ENCODE measurements around the gene COL23A1. TPM values are rescaled to one million over a fixed set of nuclear protein-coding genes. Genes with fewer than 3 reads are reported as not detected.

Gene COL23A1
- total and polyA plus RNA-seq, 2 donors (not counting 1 experiment from before 2014, with no cell fraction given): 0.20 TPM; not detected in 1

DNA sequence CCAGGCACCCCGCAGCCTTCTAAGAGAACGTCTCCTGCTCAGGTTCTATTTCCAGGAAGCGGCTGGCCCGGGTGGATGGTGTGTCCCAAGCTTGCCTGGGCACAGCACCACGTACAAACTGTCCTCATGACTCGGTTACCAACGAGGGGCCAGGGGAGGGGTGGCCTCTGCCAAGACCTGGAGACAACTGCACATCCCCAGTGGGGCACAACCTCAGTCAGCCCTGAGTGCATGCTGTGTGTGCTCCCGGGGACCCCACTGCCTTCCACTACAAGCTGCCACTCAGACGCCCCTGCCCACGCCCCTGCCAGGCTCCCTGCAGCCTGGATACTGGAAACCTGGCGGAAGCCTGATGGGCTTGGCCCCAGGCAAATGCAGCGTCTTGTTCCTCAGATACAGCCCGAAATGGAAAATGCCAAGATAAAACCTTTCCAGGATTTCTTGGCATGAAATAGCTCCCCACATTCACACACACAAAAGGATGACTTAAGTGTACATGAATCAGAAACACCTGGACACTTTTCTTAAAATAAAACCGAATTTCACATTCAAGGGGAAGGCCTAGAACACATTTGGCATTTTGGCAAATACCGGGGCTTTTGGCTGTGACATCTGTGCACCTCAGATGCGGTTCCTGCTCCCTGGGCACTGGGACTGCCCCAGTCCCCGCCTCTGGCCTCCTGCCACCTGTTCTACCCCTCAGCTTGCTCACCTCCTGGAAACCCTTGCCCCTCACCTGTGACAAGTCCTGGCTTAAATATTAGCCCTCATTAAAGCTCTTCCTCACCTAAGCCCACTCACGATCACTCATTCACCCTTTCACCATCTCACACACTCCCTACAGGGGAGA lies 62.5 kb downstream of the COL23A1 start:
- no peaks in the 10 kb centered on the region for H3K36me3 ChIP-seq (replicated peaks in 1 of 2; ENCODE audit: control extremely low read depth in 1 of 2, control insufficient read depth in 1 of 2, extremely low read depth in 1 of 2, insufficient read depth in 2 of 2, low read length in 1 of 2)
- POLR2A ChIA-PET: no interaction called here
- no peak overlapping the region for H3K4me3 Mint-ChIP-seq
- no peaks in the 10 kb centered on the region for H3K4me1 Mint-ChIP-seq
- peaks cover 0 to 4% (median 0%) of the 10 kb centered on the region in 4 experiments for H3K27me3 ChIP-seq (replicated peaks in 1 of 4; ENCODE audit: control extremely low read depth in 1 of 4, control insufficient read depth in 3 of 4, insufficient read depth in 4 of 4, low read length in 3 of 4)
- H2AFZ ChIP-seq (ENCODE audit: insufficient read depth, low read depth, low read length, poor library complexity, severe bottlenecking): no peak overlapping the region
- H3K4me1 ChIP-seq (ENCODE audit: control insufficient read depth in 2 of 2, insufficient read depth in 2 of 2, low read length in 2 of 2): no peaks in the 10 kb centered on the region
- H3K27me3 Mint-ChIP-seq: no peaks in the 10 kb centered on the region
- no peak for DNase-seq
- no peaks in the 10 kb centered on the region for H4K20me1 ChIP-seq (ENCODE audit: control insufficient read depth, insufficient read depth, low read length, poor library complexity, severe bottlenecking)
- 85% methylated on average over 18 of the region's 18 CpGs for WGBS (ENCODE audit: insufficient coverage)
- no peaks in the 10 kb centered on the region for H3K79me2 ChIP-seq (ENCODE audit: control insufficient read depth, insufficient read depth, low read length)
- H3K9me3 ChIP-seq (ENCODE audit: control extremely low read depth in 1 of 3, control insufficient read depth in 2 of 3, insufficient read depth in 1 of 3, low read length in 2 of 3): no peaks in the 10 kb centered on the region
- no peak for ATAC-seq (ENCODE audit: low read depth)
- intact Hi-C loops (cut with micrococcal nuclease): no loop called here
- no peaks in the 10 kb centered on the region for H3K9me3 Mint-ChIP-seq (ENCODE audit: insufficient read depth)
- no peak overlapping the region for H3K27ac Mint-ChIP-seq
- no peak overlapping the region for H3K27ac ChIP-seq (ENCODE audit: low read length in 2 of 2)
- TF ChIP-seq, protein P1, sequence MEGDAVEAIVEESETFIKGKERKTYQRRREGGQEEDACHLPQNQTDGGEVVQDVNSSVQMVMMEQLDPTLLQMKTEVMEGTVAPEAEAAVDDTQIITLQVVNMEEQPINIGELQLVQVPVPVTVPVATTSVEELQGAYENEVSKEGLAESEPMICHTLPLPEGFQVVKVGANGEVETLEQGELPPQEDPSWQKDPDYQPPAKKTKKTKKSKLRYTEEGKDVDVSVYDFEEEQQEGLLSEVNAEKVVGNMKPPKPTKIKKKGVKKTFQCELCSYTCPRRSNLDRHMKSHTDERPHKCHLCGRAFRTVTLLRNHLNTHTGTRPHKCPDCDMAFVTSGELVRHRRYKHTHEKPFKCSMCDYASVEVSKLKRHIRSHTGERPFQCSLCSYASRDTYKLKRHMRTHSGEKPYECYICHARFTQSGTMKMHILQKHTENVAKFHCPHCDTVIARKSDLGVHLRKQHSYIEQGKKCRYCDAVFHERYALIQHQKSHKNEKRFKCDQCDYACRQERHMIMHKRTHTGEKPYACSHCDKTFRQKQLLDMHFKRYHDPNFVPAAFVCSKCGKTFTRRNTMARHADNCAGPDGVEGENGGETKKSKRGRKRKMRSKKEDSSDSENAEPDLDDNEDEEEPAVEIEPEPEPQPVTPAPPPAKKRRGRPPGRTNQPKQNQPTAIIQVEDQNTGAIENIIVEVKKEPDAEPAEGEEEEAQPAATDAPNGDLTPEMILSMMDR (IDR thresholded peaks at IDR 0.05): no peak
- TF ChIP-seq EZH2 (IDR thresholded peaks at IDR 0.05; ENCODE audit: borderline replicate concordance, insufficient read depth, low read depth, low read length, poor library complexity, severe bottlenecking): no peak
- H3K4me3 ChIP-seq (ENCODE audit: control extremely low read depth in 1 of 5, extremely low read depth in 1 of 5, insufficient read depth in 1 of 5, low read depth in 2 of 5, low read length in 4 of 5): no peak overlapping the region
- CTCF ChIA-PET: no interaction called here
- no peak overlapping the region for H3K4me2 ChIP-seq (replicated peaks; ENCODE audit: low read depth, low read length, poor library complexity, severe bottlenecking)
- no peak overlapping the region for H3K9ac ChIP-seq (ENCODE audit: low read length)

DNA sequence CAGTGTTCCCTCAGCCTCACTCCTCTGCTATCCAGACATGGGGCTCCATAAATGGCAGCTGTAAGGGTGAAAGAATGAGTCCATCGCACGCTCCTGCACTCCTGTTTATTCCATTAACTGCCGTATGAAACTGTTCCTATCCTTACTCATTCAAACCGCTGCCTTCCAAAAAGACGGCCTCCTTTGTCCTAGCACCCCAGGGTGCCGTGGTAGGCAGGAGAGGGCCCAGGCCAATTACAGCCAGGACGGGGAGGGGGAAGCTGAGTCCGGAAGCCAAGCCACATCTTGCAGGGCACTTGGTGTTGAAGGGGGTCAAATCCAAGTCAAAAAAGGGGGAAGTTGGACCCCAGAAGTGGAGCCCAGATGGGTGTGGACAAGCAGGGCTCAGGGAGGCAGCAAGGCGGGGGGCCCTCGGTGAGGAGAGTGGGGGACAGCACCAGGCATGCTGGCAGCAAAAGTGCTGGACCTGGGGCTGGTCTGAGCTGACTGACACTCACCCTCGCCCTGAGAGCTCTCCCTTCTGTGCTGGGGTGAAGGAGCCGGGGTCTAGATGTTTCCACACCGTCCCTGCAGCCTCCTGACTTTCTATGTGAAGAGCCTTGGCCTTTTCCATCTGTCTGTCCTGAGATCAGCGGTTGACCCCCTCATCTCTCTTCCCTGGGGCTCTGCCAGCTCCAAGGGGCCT lies 63.3 kb downstream of the COL23A1 start:
- DNase-seq (no peak), ATAC-seq (ENCODE audit: low read depth) (no peak)
- Histone ChIP-seq H3K4me3 (ENCODE audit: control extremely low read depth in 1 of 5, extremely low read depth in 1 of 5, insufficient read depth in 1 of 5, low read depth in 2 of 5, low read length in 4 of 5) (no peak overlapping the region), H3K4me1 (ENCODE audit: control insufficient read depth in 2 of 2, insufficient read depth in 2 of 2, low read length in 2 of 2) (no peaks in the 10 kb centered on the region), H3K79me2 (ENCODE audit: control insufficient read depth, insufficient read depth, low read length) (no peaks in the 10 kb centered on the region), H3K9ac (ENCODE audit: low read length) (no peak overlapping the region), H3K27me3 (replicated peaks in 1 of 4; ENCODE audit: control extremely low read depth in 1 of 4, control insufficient read depth in 3 of 4, insufficient read depth in 4 of 4, low read length in 3 of 4) (peaks cover 0 to 4% (median 0%) of the 10 kb centered on the region in 4 experiments), H2AFZ (ENCODE audit: insufficient read depth, low read depth, low read length, poor library complexity, severe bottlenecking) (no peak overlapping the region), H3K36me3 (replicated peaks in 1 of 2; ENCODE audit: control extremely low read depth in 1 of 2, control insufficient read depth in 1 of 2, extremely low read depth in 1 of 2, insufficient read depth in 2 of 2, low read length in 1 of 2) (no peaks in the 10 kb centered on the region), H3K4me2 (replicated peaks; ENCODE audit: low read depth, low read length, poor library complexity, severe bottlenecking) (no peak overlapping the region), H4K20me1 (ENCODE audit: control insufficient read depth, insufficient read depth, low read length, poor library complexity, severe bottlenecking) (no peaks in the 10 kb centered on the region), H3K9me3 (ENCODE audit: control extremely low read depth in 1 of 3, control insufficient read depth in 2 of 3, insufficient read depth in 1 of 3, low read length in 2 of 3) (no peaks in the 10 kb centered on the region), H3K27ac (ENCODE audit: low read length in 2 of 2) (no peak overlapping the region)
- Mint-ChIP-seq H3K4me1 (no peaks in the 10 kb centered on the region), H3K27me3 (no peaks in the 10 kb centered on the region), H3K9me3 (ENCODE audit: insufficient read depth) (no peaks in the 10 kb centered on the region), H3K27ac (no peak overlapping the region), H3K4me3 (no peak overlapping the region)
- CTCF ChIA-PET: no interaction called here
- intact Hi-C loops (cut with micrococcal nuclease): no loop called here
- 94% methylated on average over 12 of the region's 14 CpGs for WGBS (ENCODE audit: insufficient coverage)
- POLR2A ChIA-PET: no interaction called here
- no peak for TF ChIP-seq EZH2 (IDR thresholded peaks at IDR 0.05; ENCODE audit: borderline replicate concordance, insufficient read depth, low read depth, low read length, poor library complexity, severe bottlenecking)

Data from B cell (primary cell).